ENCODE data around the gene ADAMTSL1.

Gene ADAMTSL1

GRCh38 chr9:18689921-18690320 is 216.0 kb downstream of the ADAMTSL1 start:
- TF ChIP-seq CTCF (IDR thresholded peaks at IDR 0.05; ENCODE audit: control insufficient read depth, extremely low read depth, insufficient read depth): no peak
- no peak overlapping the region for H3K4me3 ChIP-seq (ENCODE audit: low read depth, low read length)
- no peak for DNase-seq (ENCODE audit: low read depth)

GRCh38 chr9:18692268-18692667 is 218.3 kb downstream of the ADAMTSL1 start:
- H3K4me3 ChIP-seq (ENCODE audit: low read depth, low read length): no peak overlapping the region
- no peak for DNase-seq (ENCODE audit: low read depth)
- no peak for TF ChIP-seq CTCF (IDR thresholded peaks at IDR 0.05; ENCODE audit: control insufficient read depth, extremely low read depth, insufficient read depth)

- H3K4me3 ChIP-seq (ENCODE audit: low read depth, low read length): no peak overlapping the region
- no peak for DNase-seq (ENCODE audit: low read depth)
- no peak for TF ChIP-seq CTCF (IDR thresholded peaks at IDR 0.05; ENCODE audit: control insufficient read depth, extremely low read depth, insufficient read depth)
Measured at GRCh38 chr9:18692962-18693361, 219.0 kb downstream of the ADAMTSL1 start.

- no peak for DNase-seq (ENCODE audit: low read depth)
- H3K4me3 ChIP-seq (ENCODE audit: low read depth, low read length): no peak overlapping the region
- TF ChIP-seq CTCF (IDR thresholded peaks at IDR 0.05; ENCODE audit: control insufficient read depth, extremely low read depth, insufficient read depth): no peak
Measured at GRCh38 chr9:18694959-18695668, 221.2 kb downstream of the ADAMTSL1 start.

GRCh38 chr9:18698992-18699391 is 225.0 kb downstream of the ADAMTSL1 start:
- no peak overlapping the region for H3K4me3 ChIP-seq (ENCODE audit: low read depth, low read length)
- TF ChIP-seq CTCF (IDR thresholded peaks at IDR 0.05; ENCODE audit: control insufficient read depth, extremely low read depth, insufficient read depth): no peak
- no peak for DNase-seq (ENCODE audit: low read depth)

GRCh38 chr9:18699764-18700163 is 225.8 kb downstream of the ADAMTSL1 start:
- no peak overlapping the region for H3K4me3 ChIP-seq (ENCODE audit: low read depth, low read length)
- no peak for DNase-seq (ENCODE audit: low read depth)
- no peak for TF ChIP-seq CTCF (IDR thresholded peaks at IDR 0.05; ENCODE audit: control insufficient read depth, extremely low read depth, insufficient read depth)

GRCh38 chr9:18700714-18701113 is 226.8 kb downstream of the ADAMTSL1 start:
- no peak for TF ChIP-seq CTCF (IDR thresholded peaks at IDR 0.05; ENCODE audit: control insufficient read depth, extremely low read depth, insufficient read depth)
- DNase-seq (ENCODE audit: low read depth): no peak
- no peak overlapping the region for H3K4me3 ChIP-seq (ENCODE audit: low read depth, low read length)
